K562 (cell line): ENCODE measurements around the gene TTC22. TPM values are rescaled to one million over a fixed set of nuclear protein-coding genes. Genes with fewer than 3 reads are reported as not detected.

Experiments used
- CC2D1A ChIP-seq: fragments of 450-650 bp; IDR thresholded peaks from 2 replicates; pipeline ENCODE4 v1.6.1; 2017; ENCODE audit warnings: mild to moderate bottlenecking
- DIDO1 ChIP-seq: fragments of 450-650 bp; IDR thresholded peaks from 2 replicates; pipeline ENCODE4 v1.6.1; 2016; ENCODE audit warnings: low read depth, missing biosample characterization, missing genetic modification characterization
- HMG20A ChIP-seq: fragments of 450-650 bp; formaldehyde crosslinking; conservative IDR thresholded peaks from 2 replicates; pipeline ENCODE4 v1.4.0; 2020; ENCODE audit warnings: mild to moderate bottlenecking, mixed read lengths
- JUNB ChIP-seq: fragments of 450-650 bp; formaldehyde crosslinking; conservative IDR thresholded peaks from 2 replicates; pipeline ENCODE4 v1.4.0; 2020; ENCODE audit warnings: mild to moderate bottlenecking
- MLX ChIP-seq, 2 experiments: fragments of 450-650 bp in 1 of 2; sonication (generic) in 1 of 2; formaldehyde crosslinking; conservative IDR thresholded peaks; 2 replicates each; pipeline versions ENCODE4 v1.4.0 to v1.8.1; 2020 to 2022; ENCODE audit warnings: mild to moderate bottlenecking in 1 of 2, missing genetic modification reagents in 1 of 2
- PHF8 ChIP-seq: fragments of 200-600 bp; sonication (generic); IDR thresholded peaks from 2 replicates; pipeline ENCODE4 v1.6.1; 2012; ENCODE audit warnings: mixed run types, mild to moderate bottlenecking, inconsistent platforms, low read length, moderate library complexity, borderline replicate concordance
- RCOR1 ChIP-seq, 2 experiments: IDR thresholded peaks; 2 replicates each; pipeline ENCODE4 v1.6.1; 2012; ENCODE audit warnings: low read depth in 2 of 2, low read length in 2 of 2, borderline replicate concordance in 1 of 2, improper control_type of control experiment in 1 of 2
- TBL1XR1 ChIP-seq, 2 experiments: IDR thresholded peaks; 2 replicates each; pipeline ENCODE4 v1.6.1; 2012; ENCODE audit warnings: improper control_type of control experiment in 2 of 2, low read length in 2 of 2, mild to moderate bottlenecking in 1 of 2
- TRIM25 ChIP-seq: fragments of 450-650 bp; IDR thresholded peaks from 2 replicates; pipeline ENCODE4 v1.7.0; 2016; ENCODE audit warnings: borderline replicate concordance
- ZBTB12 ChIP-seq: fragments of 250-450 bp; sonication (Bioruptor Pico); IDR thresholded peaks from 2 replicates; pipeline ENCODE4 v1.4.0; 2020
- ZNF3 ChIP-seq: fragments of 250-450 bp; sonication (Bioruptor Pico); IDR thresholded peaks from 2 replicates; pipeline ENCODE4 v1.5.0; 2021; ENCODE audit warnings: mild to moderate bottlenecking, moderate library complexity
- ZNF699 ChIP-seq: fragments of 250-450 bp; sonication (Bioruptor Pico); IDR thresholded peaks from 2 replicates; pipeline ENCODE4 v1.8.0; 2021; ENCODE audit warnings: mild to moderate bottlenecking, moderate library complexity; ENCODE audit not compliant: insufficient replicate concordance
- ZNF77 ChIP-seq: fragments of 250-450 bp; sonication (Bioruptor Pico); IDR thresholded peaks from 2 replicates; pipeline ENCODE4 v1.5.0; 2020
- polyA plus RNA-seq, 8 experiments: library from polyadenylated mRNA; depleted of rRNA in 4 of 8; stranded (reverse) in 5 of 8; unstranded in 3 of 8; fragments of >200 nt; fragmentation: Nextera tagmentation in 2 of 8; fragmentation: Illumina TruSeq in 1 of 8; extraction: Ambion mirVana in 2 of 8; extraction: Trizol in 1 of 8; gene quantifications; 2 replicates each; pipeline versions ENCODE4 v1.2.1 to v1.2.3, GENCODE V29; 2011 to 2014; ENCODE audit warnings: inconsistent platforms in 1 of 8, missing spikeins in 1 of 8
- total RNA-seq, 7 experiments: library from RNA; depleted of rRNA in 6 of 7; stranded (reverse); fragments of >200 nt in 6 of 7; fragmentation: Illumina TruSeq in 2 of 7; extraction: Trizol in 2 of 7; gene quantifications; 2 replicates each; pipeline versions ENCODE4 v1.2.1 to v1.2.3, GENCODE V29; 2011 to 2021; ENCODE audit warnings: low replicate concordance in 1 of 7
- TF ChIP-seq, protein P1 (sequence below): fragments of 250-450 bp; sonication (Bioruptor Pico); IDR thresholded peaks from 2 replicates; pipeline ENCODE4 v1.9.0; 2021; ENCODE audit warnings: mild to moderate bottlenecking, inconsistent platforms
- TF ChIP-seq, protein P2 (sequence below): fragments of 450-650 bp; IDR thresholded peaks from 2 replicates; pipeline ENCODE4 v1.6.1; 2016

Gene TTC22
- total and polyA plus RNA-seq, 9 of the 15 experiments (the other 6 are each of a cell fraction or from before 2014, with no cell fraction given), result 0.07 TPM; not detected in 8

- TF ChIP-seq, protein P1, sequence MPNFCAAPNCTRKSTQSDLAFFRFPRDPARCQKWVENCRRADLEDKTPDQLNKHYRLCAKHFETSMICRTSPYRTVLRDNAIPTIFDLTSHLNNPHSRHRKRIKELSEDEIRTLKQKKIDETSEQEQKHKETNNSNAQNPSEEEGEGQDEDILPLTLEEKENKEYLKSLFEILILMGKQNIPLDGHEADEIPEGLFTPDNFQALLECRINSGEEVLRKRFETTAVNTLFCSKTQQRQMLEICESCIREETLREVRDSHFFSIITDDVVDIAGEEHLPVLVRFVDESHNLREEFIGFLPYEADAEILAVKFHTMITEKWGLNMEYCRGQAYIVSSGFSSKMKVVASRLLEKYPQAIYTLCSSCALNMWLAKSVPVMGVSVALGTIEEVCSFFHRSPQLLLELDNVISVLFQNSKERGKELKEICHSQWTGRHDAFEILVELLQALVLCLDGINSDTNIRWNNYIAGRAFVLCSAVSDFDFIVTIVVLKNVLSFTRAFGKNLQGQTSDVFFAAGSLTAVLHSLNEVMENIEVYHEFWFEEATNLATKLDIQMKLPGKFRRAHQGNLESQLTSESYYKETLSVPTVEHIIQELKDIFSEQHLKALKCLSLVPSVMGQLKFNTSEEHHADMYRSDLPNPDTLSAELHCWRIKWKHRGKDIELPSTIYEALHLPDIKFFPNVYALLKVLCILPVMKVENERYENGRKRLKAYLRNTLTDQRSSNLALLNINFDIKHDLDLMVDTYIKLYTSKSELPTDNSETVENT, result peak; percentile 97
- TF ChIP-seq TRIM25 (no peak), HMG20A (CRISPR knock-in tag) (no peak), DIDO1 (tag) (0 out of 2 replicates have a peak, but pooled peaks have one; percentile 46), CC2D1A (no peak), ZBTB12 (no peak), JUNB (CRISPR knock-in tag) (no peak), MLX (CRISPR knock-in tag; conservative IDR thresholded peaks at IDR 0.05) (0 out of 4 replicates have a peak, but pooled peaks of 1 of the 2 experiments have one; percentile 87), PHF8 (peak; percentile 97), TBL1XR1 (IDR thresholded peaks at IDR 0.05; ENCODE audit: low read length in 2 of 2) (peak in 1 of 2 experiments; percentile 67; a peak in 1 of 4 replicates), ZNF77 (CRISPR knock-in tag) (no peak), ZNF3 (CRISPR knock-in tag) (no peak), RCOR1 (IDR thresholded peaks at IDR 0.05; ENCODE audit: borderline replicate concordance in 1 of 2, low read depth in 2 of 2, low read length in 2 of 2) (peak in 1 of 2 experiments; percentile 72; a peak in 1 of 4 replicates), ZNF699 (CRISPR knock-in tag) (no peak)
- TF ChIP-seq, protein P2, sequence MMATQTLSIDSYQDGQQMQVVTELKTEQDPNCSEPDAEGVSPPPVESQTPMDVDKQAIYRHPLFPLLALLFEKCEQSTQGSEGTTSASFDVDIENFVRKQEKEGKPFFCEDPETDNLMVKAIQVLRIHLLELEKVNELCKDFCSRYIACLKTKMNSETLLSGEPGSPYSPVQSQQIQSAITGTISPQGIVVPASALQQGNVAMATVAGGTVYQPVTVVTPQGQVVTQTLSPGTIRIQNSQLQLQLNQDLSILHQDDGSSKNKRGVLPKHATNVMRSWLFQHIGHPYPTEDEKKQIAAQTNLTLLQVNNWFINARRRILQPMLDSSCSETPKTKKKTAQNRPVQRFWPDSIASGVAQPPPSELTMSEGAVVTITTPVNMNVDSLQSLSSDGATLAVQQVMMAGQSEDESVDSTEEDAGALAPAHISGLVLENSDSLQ, result peak; percentile 81
These were observed 36.8 kb downstream of the TTC22 start, which contains the start of gene PARS2 (continued) for GRCh38 chr1:54764133-54764921.
